Common myeloid progenitor, CD34-positive (primary cell): ENCODE data around the gene GUCD1.
A peak's percentile ranks its signal among the peaks of the same experiment; 100 is the strongest.

Experiments used
- CTCF ChIA-PET: fragments of 350-600 bp; sonication (Branson Sonifier 250); formaldehyde crosslinking; loops from one replicate; lab custom pipeline; 2021; ENCODE audit warnings: antibody characterized with exemption; lab: Charles Lee
- POLR2A ChIA-PET: fragments of 350-600 bp; sonication (Branson Sonifier 250); formaldehyde crosslinking; loops from one replicate; lab custom pipeline; 2021; ENCODE audit warnings: antibody characterized with exemption; lab: Charles Lee
- DNase-seq, 3 donors: peaks; one replicate each; pipeline versions ENCODE4 v3.0.0 to v3.0.0-alpha.2; 2013
- H3K27ac ChIP-seq, 2 experiments: 1 replicate in 1 of 2; 2 replicates in 1 of 2; pipeline ENCODE4 v1.7.0; 2013; ENCODE audit warnings: inconsistent platforms in 2 of 2, low read length in 2 of 2, mild to moderate bottlenecking in 2 of 2, low read depth in 1 of 2, moderate library complexity in 1 of 2; ENCODE audit not compliant: severe bottlenecking in 2 of 2, insufficient read depth in 1 of 2, poor library complexity in 1 of 2
- H3K27me3 ChIP-seq, 5 experiments: replicated peaks in 2 of 5; 1 replicate in 3 of 5; 2 replicates in 2 of 5; pipeline versions ENCODE4 v1.6.1 to v1.7.0; 2013; ENCODE audit warnings: low read length in 4 of 5, mild to moderate bottlenecking in 2 of 5, moderate library complexity in 2 of 5, inconsistent platforms in 1 of 5; ENCODE audit not compliant: insufficient read depth in 5 of 5, control insufficient read depth in 4 of 5
- H3K36me3 ChIP-seq, 4 experiments: 1 replicate in 2 of 4; 2 replicates in 2 of 4; pipeline versions ENCODE4 v1.6.1 to v1.7.0; 2013; ENCODE audit warnings: low read length in 3 of 4, control low read depth in 1 of 4, mild to moderate bottlenecking in 1 of 4; ENCODE audit not compliant: control insufficient read depth in 4 of 4, insufficient read depth in 4 of 4
- H3K4me1 ChIP-seq, 4 experiments: 1 replicate in 3 of 4; 2 replicates in 1 of 4; pipeline versions ENCODE4 v1.6.1 to v1.7.1; 2013; ENCODE audit warnings: low read length in 3 of 4, mild to moderate bottlenecking in 3 of 4, control low read depth in 1 of 4, inconsistent platforms in 1 of 4, moderate library complexity in 1 of 4; ENCODE audit not compliant: control insufficient read depth in 4 of 4, insufficient read depth in 4 of 4; ENCODE audit errors: control extremely low read depth in 1 of 4
- H3K4me3 ChIP-seq, 7 experiments: 1 replicate in 4 of 7; 2 replicates in 3 of 7; pipeline versions ENCODE4 v1.5.1 to v1.7.0; 2013; ENCODE audit warnings: mild to moderate bottlenecking in 7 of 7, low read length in 6 of 7, moderate library complexity in 6 of 7, inconsistent platforms in 2 of 7, low read depth in 2 of 7, control low read depth in 1 of 7; ENCODE audit not compliant: insufficient read depth in 4 of 7, control insufficient read depth in 1 of 7; ENCODE audit errors: extremely low read depth in 1 of 7
- H3K9me3 ChIP-seq, 5 experiments: 1 replicate in 4 of 5; 2 replicates in 1 of 5; pipeline versions ENCODE4 v1.6.1 to v1.7.1; 2013; ENCODE audit warnings: low read length in 4 of 5, mild to moderate bottlenecking in 2 of 5, inconsistent platforms in 1 of 5, low read depth in 1 of 5, moderate library complexity in 1 of 5; ENCODE audit not compliant: control insufficient read depth in 4 of 5, insufficient read depth in 2 of 5; ENCODE audit errors: control extremely low read depth in 1 of 5
- WGBS: methylation state at CpG from one replicate; pipeline ENCODE4 v1.1.5; 2013; ENCODE audit not compliant: insufficient coverage; 5-methylcytosine and 5-hydroxymethylcytosine counted together

GUCD1 gene

DNA sequence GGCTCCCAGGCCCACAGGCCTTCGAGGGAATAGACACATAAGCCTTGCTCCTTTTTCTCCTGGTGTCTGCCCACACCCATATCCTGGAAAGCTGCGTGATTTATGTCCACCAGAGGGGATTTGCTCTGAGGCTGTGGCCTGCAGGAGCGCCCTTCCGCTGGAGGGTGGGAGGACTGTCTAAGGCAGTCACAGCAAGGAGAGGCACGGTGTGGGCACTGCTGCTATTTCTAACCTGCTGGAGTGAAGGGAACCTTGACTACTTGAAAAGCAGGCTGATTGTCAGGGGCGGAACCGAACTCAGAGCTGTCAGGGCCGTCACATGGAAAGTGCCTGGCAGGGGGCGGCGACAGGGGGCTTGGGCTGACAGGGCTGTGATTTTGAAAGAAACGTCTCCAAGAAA is 56.1 kb downstream of the GUCD1 start:
- H3K4me3 ChIP-seq, result no peak overlapping the region
- peaks cover 0 to 22% (median 11%) of the 10 kb centered on the region in 5 experiments for H3K27me3 ChIP-seq
- no peak for DNase-seq
- ChIA-PET POLR2A (interaction anchor here (1.1 kb wide), 1 partner anchor 77 kb away, joined by 3 read pairs; no protein-coding TSS in a partner anchor), CTCF (interaction anchor here (1.0 to 2.9 kb wide), 7 partner anchors 16 to 77 kb away, joined by 4 to 13 read pairs (median 7); partner anchors contain the start of gene ADORA2A)
- H3K36me3 ChIP-seq, result no peaks in the 10 kb centered on the region
- H3K4me1 ChIP-seq, result peaks cover 12 to 45% (median 31%) of the 10 kb centered on the region in 4 experiments
- 97% methylated on average over 8 of the region's 11 CpGs for WGBS
- H3K9me3 ChIP-seq, result peaks cover 0 to 10% (median 0%) of the 10 kb centered on the region in 5 experiments
- no peak overlapping the region for H3K27ac ChIP-seq

DNA sequence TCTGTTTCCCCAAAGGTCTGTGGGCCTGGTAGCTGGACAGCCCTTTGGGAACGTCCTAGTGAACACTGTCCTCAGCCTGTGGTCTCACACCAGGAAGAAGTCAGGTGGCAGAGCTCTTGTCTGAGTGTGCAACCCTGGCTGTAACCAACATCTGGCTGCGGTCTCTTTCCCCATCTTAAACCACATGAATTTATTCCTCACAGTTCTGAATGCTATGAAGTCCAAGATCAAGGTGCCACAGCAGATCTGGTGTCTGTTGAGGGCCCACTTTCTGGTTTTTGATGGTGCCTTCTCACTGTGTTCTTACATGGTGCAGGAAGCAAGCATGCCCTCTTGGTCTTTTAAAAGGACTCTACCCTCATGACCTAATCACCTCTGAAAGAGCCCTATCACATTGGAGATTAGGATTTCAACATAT is 57.1 kb downstream of the GUCD1 start:
- Histone ChIP-seq H3K27me3 (peaks cover 0 to 29% (median 17%) of the 10 kb centered on the region in 5 experiments), H3K4me3 (no peak overlapping the region), H3K27ac (no peak overlapping the region), H3K9me3 (peaks cover 0 to 10% (median 0%) of the 10 kb centered on the region in 5 experiments), H3K36me3 (no peaks in the 10 kb centered on the region), H3K4me1 (peaks cover 8 to 36% (median 23%) of the 10 kb centered on the region in 4 experiments)
- peak in 2 of 3 donors; percentile 65 to 79 for DNase-seq
- CTCF ChIA-PET, result interaction anchor here (1.0 to 2.9 kb wide), 7 partner anchors 10 to 76 kb away, joined by 3 to 13 read pairs (median 7); partner anchors contain the start of gene ADORA2A
- 37% methylated on average over 2 of the region's 2 CpGs for WGBS
- POLR2A ChIA-PET, result interaction anchor here (0.5 to 1.1 kb wide), 2 partner anchors 76 to 209 kb away, joined by 3 read pairs; no protein-coding TSS in a partner anchor

DNA sequence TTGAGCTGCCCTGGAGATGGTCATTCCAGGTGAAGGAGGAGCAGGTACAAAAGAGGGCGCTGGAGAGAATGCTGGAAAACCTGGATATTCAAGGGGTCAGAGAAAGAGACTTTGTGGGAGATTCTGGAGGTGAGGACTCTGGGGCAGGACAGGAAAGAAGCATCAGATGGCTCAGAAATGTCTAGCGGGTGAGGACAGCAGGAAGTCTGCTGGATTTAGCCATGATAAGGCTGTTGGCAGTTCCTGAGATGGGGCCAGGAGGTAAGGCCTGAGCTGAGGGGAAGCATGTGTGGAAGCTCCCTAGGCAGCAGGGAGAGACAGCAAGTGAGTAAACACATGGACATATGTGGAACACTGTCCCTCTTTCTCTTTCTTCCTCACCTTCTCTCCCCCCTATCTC is 58.3 kb downstream of the GUCD1 start:
- H3K27me3 ChIP-seq, result peaks cover 0 to 32% (median 18%) of the 10 kb centered on the region in 5 experiments
- DNase-seq, result no peak
- 83% methylated on average over 2 of the region's 2 CpGs for WGBS
- no peaks in the 10 kb centered on the region for H3K36me3 ChIP-seq
- ChIA-PET POLR2A (interaction anchor here (0.6 kb wide), 1 partner anchor 16 kb away, joined by 3 read pairs; no protein-coding TSS in a partner anchor), CTCF (interaction anchor here (0.6 to 2.9 kb wide), 8 partner anchors 11 to 105 kb away, joined by 3 to 13 read pairs (median 3); partner anchors contain the start of gene ADORA2A)
- peaks cover 6 to 31% (median 21%) of the 10 kb centered on the region in 4 experiments for H3K4me1 ChIP-seq
- no peak overlapping the region for H3K27ac ChIP-seq
- no peak overlapping the region for H3K4me3 ChIP-seq
- peaks cover 0 to 10% (median 0%) of the 10 kb centered on the region in 5 experiments for H3K9me3 ChIP-seq

DNA sequence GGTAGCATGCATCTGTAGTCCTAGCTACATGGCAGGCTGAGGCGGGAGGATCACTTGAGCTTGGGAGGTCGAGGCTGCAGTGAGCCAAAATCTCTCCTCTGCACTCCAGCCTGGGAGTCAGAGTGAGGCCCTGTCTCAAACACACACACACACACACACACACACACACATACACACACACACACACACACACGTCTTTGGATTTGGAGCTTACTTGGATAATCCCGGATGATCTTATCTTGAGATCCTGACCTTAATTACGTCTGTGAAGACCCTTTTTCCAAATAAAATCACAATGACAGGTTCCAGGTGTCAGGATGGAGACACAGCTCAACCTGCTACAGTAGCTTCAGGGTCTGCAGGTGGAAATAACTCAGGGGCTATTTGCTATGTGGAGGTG is 58.7 kb downstream of the GUCD1 start:
- WGBS, result no CpG with 5 or more reads among the region's 5 CpGs
- peaks cover 6 to 31% (median 21%) of the 10 kb centered on the region in 4 experiments for H3K4me1 ChIP-seq
- H3K9me3 ChIP-seq, result peaks cover 0 to 10% (median 0%) of the 10 kb centered on the region in 5 experiments
- ChIA-PET POLR2A (no interaction called here), CTCF (interaction anchor here (0.6 to 2.9 kb wide), 5 partner anchors 46 to 104 kb away, joined by 3 to 13 read pairs (median 3); partner anchors contain the start of gene ADORA2A)
- H3K36me3 ChIP-seq, result no peaks in the 10 kb centered on the region
- no peak overlapping the region for H3K27ac ChIP-seq
- DNase-seq, result no peak
- no peak overlapping the region for H3K4me3 ChIP-seq
- H3K27me3 ChIP-seq, result peaks cover 0 to 32% (median 18%) of the 10 kb centered on the region in 5 experiments

DNA sequence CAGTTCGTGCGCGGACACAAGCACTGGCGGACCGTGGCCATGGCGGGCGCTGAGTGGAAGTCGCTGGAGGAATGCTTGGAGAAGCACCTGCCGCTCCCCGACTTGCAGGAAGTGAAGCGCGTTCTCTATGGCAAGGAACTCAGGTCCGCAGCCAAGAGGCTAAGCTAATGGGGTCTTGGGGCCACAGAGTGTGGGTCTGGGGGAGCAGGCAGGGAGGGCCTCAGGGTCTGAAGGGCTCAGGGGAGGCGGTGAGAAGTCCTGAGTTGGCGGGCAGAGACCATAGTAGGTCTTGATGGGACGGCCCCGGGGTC is 59.6 kb downstream of the GUCD1 start:
- DNase-seq, result no peak
- no peak overlapping the region for H3K4me3 ChIP-seq
- peaks cover 6 to 31% (median 21%) of the 10 kb centered on the region in 4 experiments for H3K4me1 ChIP-seq
- H3K9me3 ChIP-seq, result peaks cover 0 to 10% (median 0%) of the 10 kb centered on the region in 5 experiments
- H3K27ac ChIP-seq, result no peak overlapping the region
- H3K27me3 ChIP-seq, result peaks cover 0 to 32% (median 18%) of the 10 kb centered on the region in 5 experiments
- ChIA-PET POLR2A (no interaction called here), CTCF (interaction anchor here (0.6 kb wide), 1 partner anchor 220 kb away, joined by 3 read pairs; no protein-coding TSS in a partner anchor)
- 94% methylated on average over 15 of the region's 17 CpGs for WGBS
- no peaks in the 10 kb centered on the region for H3K36me3 ChIP-seq

DNA sequence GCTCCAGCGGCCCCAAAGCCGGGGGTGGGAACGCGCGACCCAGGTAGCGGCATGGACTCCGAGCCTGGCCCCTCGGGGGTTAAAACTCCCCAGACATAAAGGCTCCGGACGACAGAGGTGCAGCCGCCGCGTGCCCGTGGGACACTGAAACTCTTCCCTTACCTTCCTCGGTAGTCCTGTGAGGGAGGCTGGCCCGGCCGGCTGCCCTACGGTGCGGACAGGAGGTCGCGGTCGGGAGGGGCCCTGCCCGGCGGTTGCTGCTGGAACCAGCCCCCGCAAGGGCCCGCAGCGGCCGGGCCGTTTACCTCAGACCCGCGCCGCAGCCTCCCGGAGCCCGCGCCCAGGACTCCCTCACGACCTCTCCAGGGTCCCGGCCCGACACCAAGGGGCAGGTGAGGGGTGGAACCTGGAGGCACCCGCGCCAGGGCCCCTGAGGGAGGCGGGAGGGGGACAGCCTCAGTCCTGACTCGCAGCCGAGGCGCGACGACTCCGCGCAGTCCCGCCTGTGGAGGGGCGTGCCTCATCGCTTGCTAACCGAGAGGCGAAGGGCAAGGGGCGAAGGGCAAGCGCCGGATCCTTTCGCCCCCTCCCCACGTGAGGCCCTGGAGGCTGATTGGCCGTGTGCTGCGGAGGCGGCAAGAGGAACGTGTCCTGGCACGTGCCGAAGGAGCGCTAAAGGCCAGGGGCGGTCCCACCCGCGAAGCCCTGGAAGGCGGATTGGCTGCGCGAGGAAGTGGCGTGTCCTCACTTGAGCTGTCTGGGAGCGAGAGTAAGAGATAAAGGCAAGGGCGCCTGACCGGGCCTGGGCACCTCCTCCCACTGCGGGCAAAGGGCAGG is 60.2 kb downstream of the GUCD1 start, which contains the start of gene UPB1:
Gene UPB1 (plus strand): TSS at position 805 of the 837 bp plus-strand sequence. CDS start 72 bp downstream, outside the sequence.
- peaks cover 0 to 10% (median 0%) of the 10 kb centered on the region in 5 experiments for H3K9me3 ChIP-seq
- H3K36me3 ChIP-seq, result no peaks in the 10 kb centered on the region
- H3K4me1 ChIP-seq, result peaks cover 6 to 31% (median 21%) of the 10 kb centered on the region in 4 experiments
- H3K27me3 ChIP-seq, result peaks cover 0 to 32% (median 18%) of the 10 kb centered on the region in 5 experiments
- ChIA-PET CTCF (interaction anchor here (0.6 kb wide), 1 partner anchor 219 kb away, joined by 3 read pairs; no protein-coding TSS in a partner anchor), POLR2A (no interaction called here)
- peak within 1 kb of the TSS in 4 of 7 experiments; percentile 3 to 47 (median 30) for H3K4me3 ChIP-seq
- H3K27ac ChIP-seq, result no peak within 1 kb of the TSS
- WGBS, result 31% methylated on average over 51 of the region's 76 CpGs
- DNase-seq, result peak in 2 of 3 donors; percentile 73 to 80
